ENCODE data around the gene XRN2. TPM values are rescaled to one million over a fixed set of nuclear protein-coding genes. Genes with fewer than 3 reads are reported as not detected.
"Not testable (repeated sequence)": the region's sequence is repeated elsewhere in the genome, so short reads cannot be mapped to it uniquely, and the experiment has no call there.

XRN2 gene
- total and polyA plus RNA-seq, 2 donors from 2014 or later = 22.6 to 60.9 TPM

DNA sequence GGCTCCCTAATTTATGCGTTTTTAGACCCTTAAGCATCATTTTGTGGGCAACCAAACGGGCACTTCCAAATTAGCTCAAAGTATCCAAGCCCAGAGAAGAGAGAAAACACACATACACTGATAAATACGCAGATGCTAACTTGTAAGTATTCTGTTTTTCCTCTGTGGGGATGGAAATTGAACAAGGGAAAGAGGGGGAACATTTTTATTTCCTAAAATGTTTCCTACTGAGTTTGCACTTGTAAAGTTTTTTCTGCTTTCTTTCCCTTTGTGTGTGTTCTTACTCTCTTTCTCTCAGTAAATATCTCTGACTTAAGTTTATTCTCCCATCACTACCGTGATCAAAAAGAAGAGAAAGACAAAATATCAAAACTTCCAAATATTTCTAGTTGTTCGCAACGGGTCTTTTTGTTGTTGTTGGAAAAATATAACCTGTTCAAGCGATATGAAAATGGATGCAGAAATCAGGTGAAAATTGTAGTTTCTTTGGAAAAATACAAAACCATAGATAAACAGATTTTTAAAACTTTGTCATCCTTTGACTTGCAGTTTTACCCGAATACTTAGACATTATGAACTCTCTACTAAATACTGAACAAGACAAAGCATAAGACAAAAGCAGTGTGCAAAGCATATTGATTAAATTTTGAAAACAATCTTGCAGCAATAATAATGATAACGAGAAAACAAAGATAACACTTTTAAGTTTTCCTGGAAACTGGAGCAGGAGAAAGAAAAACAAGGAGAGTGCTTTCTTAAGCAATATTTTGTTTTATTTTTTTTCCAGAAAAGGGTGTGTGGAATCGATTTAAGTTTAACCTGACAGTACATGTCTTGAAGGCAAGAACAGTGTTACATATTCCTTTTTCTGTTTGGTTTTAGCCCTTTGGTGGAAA is 95.2 kb downstream of the XRN2 start:
- H3K4me3 ChIP-seq (ENCODE audit: low read length in 3 of 3) = no peak overlapping the region
- H3K36me3 ChIP-seq (ENCODE audit: control insufficient read depth in 2 of 3, insufficient read depth in 3 of 3, low read length in 3 of 3) = no peaks in the 10 kb centered on the region
- H3K9ac ChIP-seq (ENCODE audit: low read length in 3 of 3) = no peak overlapping the region
- TF ChIP-seq, protein P1, sequence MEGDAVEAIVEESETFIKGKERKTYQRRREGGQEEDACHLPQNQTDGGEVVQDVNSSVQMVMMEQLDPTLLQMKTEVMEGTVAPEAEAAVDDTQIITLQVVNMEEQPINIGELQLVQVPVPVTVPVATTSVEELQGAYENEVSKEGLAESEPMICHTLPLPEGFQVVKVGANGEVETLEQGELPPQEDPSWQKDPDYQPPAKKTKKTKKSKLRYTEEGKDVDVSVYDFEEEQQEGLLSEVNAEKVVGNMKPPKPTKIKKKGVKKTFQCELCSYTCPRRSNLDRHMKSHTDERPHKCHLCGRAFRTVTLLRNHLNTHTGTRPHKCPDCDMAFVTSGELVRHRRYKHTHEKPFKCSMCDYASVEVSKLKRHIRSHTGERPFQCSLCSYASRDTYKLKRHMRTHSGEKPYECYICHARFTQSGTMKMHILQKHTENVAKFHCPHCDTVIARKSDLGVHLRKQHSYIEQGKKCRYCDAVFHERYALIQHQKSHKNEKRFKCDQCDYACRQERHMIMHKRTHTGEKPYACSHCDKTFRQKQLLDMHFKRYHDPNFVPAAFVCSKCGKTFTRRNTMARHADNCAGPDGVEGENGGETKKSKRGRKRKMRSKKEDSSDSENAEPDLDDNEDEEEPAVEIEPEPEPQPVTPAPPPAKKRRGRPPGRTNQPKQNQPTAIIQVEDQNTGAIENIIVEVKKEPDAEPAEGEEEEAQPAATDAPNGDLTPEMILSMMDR (IDR thresholded peaks at IDR 0.05; ENCODE audit: borderline replicate concordance, extremely low read depth, insufficient read depth) = no peak
- no peak for FAIRE-seq
- DNase-seq = peak in 2 of 5 donors; percentile 19 to 60
- peaks cover 0 to 4% (median 0%) of the 10 kb centered on the region in 3 donors for H3K9me3 ChIP-seq (ENCODE audit: control insufficient read depth in 2 of 3, insufficient read depth in 1 of 3, low read length in 3 of 3)
- intact Hi-C loops (cut with DNase I) = no loop called here
- no peaks in the 10 kb centered on the region for H3K4me1 ChIP-seq (ENCODE audit: control insufficient read depth in 2 of 3, insufficient read depth in 2 of 3, low read depth in 1 of 3, low read length in 3 of 3)
- no peak overlapping the region for H3K27ac ChIP-seq (ENCODE audit: low read depth in 2 of 2, low read length in 2 of 2)
- peaks cover 66% of the 10 kb centered on the region for H3K27me3 ChIP-seq (ENCODE audit: control insufficient read depth, insufficient read depth, low read length)

DNA sequence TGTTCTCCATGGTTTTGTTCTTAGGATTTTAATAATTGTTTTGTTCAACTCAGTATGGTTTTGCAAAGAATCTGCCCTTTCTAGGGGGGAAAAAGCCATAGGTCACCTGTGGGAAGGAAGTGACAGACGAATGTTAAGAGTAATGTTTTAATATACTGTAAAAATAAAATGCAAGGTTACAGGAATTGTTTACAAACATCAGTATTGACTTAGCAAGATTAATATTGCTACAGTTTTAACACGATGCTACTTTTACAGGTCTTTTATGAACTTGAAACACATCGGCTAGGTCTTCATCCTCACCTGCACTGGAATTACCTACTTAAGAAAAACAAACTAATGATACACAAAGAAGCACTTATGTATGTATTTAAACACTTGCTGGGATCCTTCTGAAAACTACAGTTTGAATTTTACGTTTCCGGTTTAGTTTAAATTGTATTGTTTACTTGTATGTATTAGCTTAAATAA is 95.9 kb downstream of the XRN2 start:
- intact Hi-C loops (cut with DNase I) = no loop called here
- no peak for FAIRE-seq
- Histone ChIP-seq H3K27me3 (ENCODE audit: control insufficient read depth, insufficient read depth, low read length) (peaks cover 59% of the 10 kb centered on the region), H3K36me3 (ENCODE audit: control insufficient read depth in 2 of 3, insufficient read depth in 3 of 3, low read length in 3 of 3) (no peaks in the 10 kb centered on the region), H3K4me3 (ENCODE audit: low read length in 3 of 3) (no peak overlapping the region), H3K9ac (ENCODE audit: low read length in 3 of 3) (no peak overlapping the region), H3K9me3 (ENCODE audit: control insufficient read depth in 2 of 3, insufficient read depth in 1 of 3, low read length in 3 of 3) (peaks cover 0 to 4% (median 0%) of the 10 kb centered on the region in 3 donors), H3K27ac (ENCODE audit: low read depth in 2 of 2, low read length in 2 of 2) (no peak overlapping the region), H3K4me1 (ENCODE audit: control insufficient read depth in 2 of 3, insufficient read depth in 2 of 3, low read depth in 1 of 3, low read length in 3 of 3) (no peaks in the 10 kb centered on the region)
- peak in 2 of 5 donors; percentile 15 to 52 for DNase-seq
- TF ChIP-seq, protein P1 (IDR thresholded peaks at IDR 0.05; ENCODE audit: borderline replicate concordance, extremely low read depth, insufficient read depth) = no peak

DNA sequence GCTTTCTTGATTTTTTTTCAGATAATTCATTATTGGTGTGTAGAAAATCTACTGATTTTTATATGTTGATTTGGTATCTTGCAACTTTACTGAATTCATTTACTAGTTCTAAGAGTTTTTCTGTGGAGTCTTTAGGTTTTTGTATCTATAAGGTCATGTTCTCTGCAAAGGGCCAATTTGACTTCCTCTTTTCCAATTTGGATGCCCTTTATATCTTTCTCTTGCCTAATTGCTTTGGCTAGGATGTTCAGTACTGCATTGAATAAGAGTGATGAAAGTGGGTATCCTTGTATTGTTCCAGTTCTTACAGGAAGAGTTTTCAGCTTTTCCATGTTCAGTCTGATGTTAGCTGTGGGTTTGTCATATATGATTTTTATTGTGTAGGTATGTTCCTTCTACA is 108.6 kb downstream of the XRN2 start:
- peaks cover 0 to 10% (median 0%) of the 10 kb centered on the region in 3 donors for H3K9me3 ChIP-seq (ENCODE audit: control insufficient read depth in 2 of 3, insufficient read depth in 1 of 3, low read length in 3 of 3)
- H3K9ac ChIP-seq (ENCODE audit: low read length in 3 of 3) = no peak overlapping the region
- intact Hi-C loops (cut with DNase I) = no loop called here
- no peaks in the 10 kb centered on the region for H3K4me1 ChIP-seq (ENCODE audit: control insufficient read depth in 2 of 3, insufficient read depth in 2 of 3, low read depth in 1 of 3, low read length in 3 of 3)
- TF ChIP-seq, protein P1 (IDR thresholded peaks at IDR 0.05; ENCODE audit: borderline replicate concordance, extremely low read depth, insufficient read depth) = no peak
- no peak for FAIRE-seq
- no peak overlapping the region for H3K4me3 ChIP-seq (ENCODE audit: low read length in 3 of 3)
- H3K36me3 ChIP-seq (ENCODE audit: control insufficient read depth in 2 of 3, insufficient read depth in 3 of 3, low read length in 3 of 3) = no peaks in the 10 kb centered on the region
- H3K27ac ChIP-seq (ENCODE audit: low read depth in 2 of 2, low read length in 2 of 2) = no peak overlapping the region
- H3K27me3 ChIP-seq (ENCODE audit: control insufficient read depth, insufficient read depth, low read length) = no peaks in the 10 kb centered on the region
- DNase-seq = no peak

DNA sequence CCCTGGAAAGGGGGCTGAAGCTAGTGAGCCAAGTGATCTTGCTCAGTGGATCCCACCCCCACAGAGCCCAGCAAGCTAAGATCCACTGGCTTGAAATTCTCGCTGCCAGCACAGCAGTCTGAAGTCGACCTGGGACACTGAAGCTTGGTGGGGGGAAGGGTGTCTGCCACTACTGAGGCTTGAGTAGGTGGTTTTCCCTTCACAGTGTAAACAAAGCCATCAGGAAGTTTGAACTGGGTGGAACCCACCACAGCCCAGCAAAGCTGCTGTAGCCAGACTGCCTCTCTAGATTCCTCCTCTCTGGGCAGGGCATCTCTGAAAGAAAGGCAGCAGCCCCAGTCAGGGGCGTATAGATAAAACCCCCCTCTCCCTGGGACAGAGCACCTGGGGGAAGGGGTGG is 110.9 kb downstream of the XRN2 start:
- H3K27me3 ChIP-seq (ENCODE audit: control insufficient read depth, insufficient read depth, low read length); H3K27ac ChIP-seq (ENCODE audit: low read depth in 2 of 2, low read length in 2 of 2); intact Hi-C loops (cut with DNase I); H3K4me3 ChIP-seq (ENCODE audit: low read length in 3 of 3); H3K9ac ChIP-seq (ENCODE audit: low read length in 3 of 3); H3K4me1 ChIP-seq (ENCODE audit: control insufficient read depth in 2 of 3, insufficient read depth in 2 of 3, low read depth in 1 of 3, low read length in 3 of 3); FAIRE-seq; DNase-seq; H3K9me3 ChIP-seq (ENCODE audit: control insufficient read depth in 2 of 3, insufficient read depth in 1 of 3, low read length in 3 of 3); H3K36me3 ChIP-seq (ENCODE audit: control insufficient read depth in 2 of 3, insufficient read depth in 3 of 3, low read length in 3 of 3): not testable (repeated sequence)

DNA sequence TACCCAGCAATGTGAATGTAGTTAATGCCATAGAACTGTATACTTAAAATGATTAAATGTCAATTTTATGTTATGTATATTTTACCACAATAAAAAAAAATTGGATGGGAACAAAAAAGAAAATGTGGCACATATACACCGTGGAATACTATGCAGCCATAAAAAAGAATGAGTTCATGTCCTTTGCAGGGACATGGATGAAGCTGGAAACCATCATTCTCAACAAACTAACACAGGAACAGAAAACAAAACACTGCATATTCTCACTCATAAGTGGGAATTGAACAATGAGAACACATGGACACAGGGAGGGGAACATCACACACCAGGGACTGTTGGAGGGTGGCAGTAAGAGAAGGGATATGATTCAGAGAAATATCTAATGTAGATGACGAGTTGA is 116.0 kb downstream of the XRN2 start:
- intact Hi-C loops (cut with DNase I); H3K9me3 ChIP-seq (ENCODE audit: control insufficient read depth in 2 of 3, insufficient read depth in 1 of 3, low read length in 3 of 3); H3K9ac ChIP-seq (ENCODE audit: low read length in 3 of 3); H3K27me3 ChIP-seq (ENCODE audit: control insufficient read depth, insufficient read depth, low read length); H3K27ac ChIP-seq (ENCODE audit: low read depth in 2 of 2, low read length in 2 of 2); H3K36me3 ChIP-seq (ENCODE audit: control insufficient read depth in 2 of 3, insufficient read depth in 3 of 3, low read length in 3 of 3); H3K4me1 ChIP-seq (ENCODE audit: control insufficient read depth in 2 of 3, insufficient read depth in 2 of 3, low read depth in 1 of 3, low read length in 3 of 3); H3K4me3 ChIP-seq (ENCODE audit: low read length in 3 of 3); FAIRE-seq; DNase-seq: not testable (repeated sequence)
